Fibroblast of peridontal ligament (primary cell): Measurements from ENCODE around the gene GALP.
"Not testable (repeated sequence)": the region's sequence is repeated elsewhere in the genome, so short reads cannot be mapped to it uniquely, and the experiment has no call there.

Source experiments
- DNase-seq: peaks from one replicate; pipeline ENCODE4 v3.0.0-alpha.2; 2010; ENCODE audit errors: extremely low read depth

GALP gene

GRCh38 chr19:56148096-56148495 is 27.7 kb upstream of the GALP start:
- no peak for DNase-seq

GRCh38 chr19:56148955-56149655 is 26.7 kb upstream of the GALP start:
- not testable (repeated sequence) for DNase-seq

- DNase-seq: no peak
These were observed 26.2 kb upstream of the GALP start for GRCh38 chr19:56149656-56150038.

GRCh38 chr19:56150358-56150757 is 25.4 kb upstream of the GALP start:
- no peak for DNase-seq

- DNase-seq: no peak
These were observed 23.2 kb upstream of the GALP start for GRCh38 chr19:56152644-56153043.

GRCh38 chr19:56153507-56153906 is 22.3 kb upstream of the GALP start:
- no peak for DNase-seq

GRCh38 chr19:56155124-56155687 is 20.6 kb upstream of the GALP start:
- no peak for DNase-seq

- DNase-seq: no peak
These were observed 19.0 kb upstream of the GALP start for GRCh38 chr19:56156768-56157167.

- no peak for DNase-seq
These were observed 17.5 kb upstream of the GALP start for GRCh38 chr19:56158170-56158757.

- no peak for DNase-seq
These were observed 16.7 kb upstream of the GALP start for GRCh38 chr19:56159009-56159559.

GRCh38 chr19:56159622-56160271 is 16.1 kb upstream of the GALP start:
- no peak for DNase-seq

GRCh38 chr19:56161534-56161933 is 14.3 kb upstream of the GALP start:
- DNase-seq: no peak

GRCh38 chr19:56162258-56162657 is 13.6 kb upstream of the GALP start:
- no peak for DNase-seq

- DNase-seq: no peak
These were observed 12.7 kb upstream of the GALP start for GRCh38 chr19:56163097-56163496.

- peak; percentile 8 for DNase-seq
These were observed 8.7 kb upstream of the GALP start for GRCh38 chr19:56167064-56167578.

GRCh38 chr19:56170261-56170660 is 5.5 kb upstream of the GALP start:
- DNase-seq: no peak

- DNase-seq: no peak
These were observed 1.7 kb upstream of the GALP start for GRCh38 chr19:56174086-56174485.

- DNase-seq: no peak
These were observed 1.3 kb upstream of the GALP start for GRCh38 chr19:56174550-56174949.

GRCh38 chr19:56176310-56176709 is 502 bp downstream of the GALP start:
- not testable (repeated sequence) for DNase-seq

GRCh38 chr19:56176881-56177280 is 1.1 kb downstream of the GALP start:
- no peak for DNase-seq

- no peak for DNase-seq
These were observed 1.9 kb downstream of the GALP start for GRCh38 chr19:56177564-56178243.

GRCh38 chr19:56189785-56190184 is 14.0 kb downstream of the GALP start:
- no peak for DNase-seq
